GM12864 (cell line): ENCODE measurements around the gene TMEM259.

Source experiments
- DNase-seq: peaks from one replicate; pipeline ENCODE4 v3.0.0-alpha.2; 2011; ENCODE audit warnings: low read depth
- H3K4me3 ChIP-seq: 2 replicates; pipeline ENCODE4 v1.5.1; 2011; ENCODE audit warnings: mild to moderate bottlenecking, low read depth, low read length, control low read depth
- CTCF ChIP-seq: IDR thresholded peaks from 2 replicates; pipeline ENCODE4 v1.5.1; 2011; ENCODE audit warnings: low read depth, mild to moderate bottlenecking, moderate library complexity, low read length, control low read depth, inconsistent platforms; ENCODE audit errors: missing control alignments

TMEM259 gene

GRCh38 chr19:1049106-1049505 lies 28.2 kb upstream of the TMEM259 start:
- no peak for TF ChIP-seq CTCF
- DNase-seq: no peak
- H3K4me3 ChIP-seq: no peak overlapping the region

GRCh38 chr19:1047696-1048147 lies 26.8 kb upstream of the TMEM259 start:
- H3K4me3 ChIP-seq: no peak overlapping the region
- DNase-seq: no peak
- no peak for TF ChIP-seq CTCF

- no peak overlapping the region for H3K4me3 ChIP-seq
- no peak for TF ChIP-seq CTCF
- DNase-seq: no peak
Observed at GRCh38 chr19:1046836-1047695, 26.1 kb upstream of the TMEM259 start.

- no peak overlapping the region for H3K4me3 ChIP-seq
- DNase-seq: no peak
- no peak for TF ChIP-seq CTCF
Observed at GRCh38 chr19:1046117-1046626, 25.2 kb upstream of the TMEM259 start.

GRCh38 chr19:1045247-1045603 lies 24.3 kb upstream of the TMEM259 start:
- H3K4me3 ChIP-seq: no peak overlapping the region
- no peak for TF ChIP-seq CTCF
- DNase-seq: no peak

GRCh38 chr19:1042689-1043511 lies 22.0 kb upstream of the TMEM259 start:
- no peak for TF ChIP-seq CTCF
- no peak for DNase-seq
- no peak overlapping the region for H3K4me3 ChIP-seq
